PC-3 (cell line): Measurements from ENCODE around the gene CAMK1D. TPM values are rescaled to one million over a fixed set of nuclear protein-coding genes. Genes with fewer than 3 reads are reported as not detected.

Experiments used
- ATAC-seq: fragments of 200-7000 bp; cut with Tn5 transposase; 2 replicates; pipeline ENCODE4 v1.9.1; 2020; ENCODE audit warnings: mild to moderate bottlenecking, moderate library complexity
- BruUV-seq: library from RNA; stranded (reverse); fragments of 400-500 nt; replicated peaks from 2 replicates; lab custom pipeline; 2021; lab: Mats Ljungman, UMichigan
- CTCF ChIA-PET: fragments of 300-600 bp; sonication (Branson Sonifier 250); formaldehyde crosslinking; loops from one replicate; lab custom pipeline; 2022; ENCODE audit warnings: antibody characterized with exemption; lab: Charles Lee
- POLR2A ChIA-PET: fragments of 300-600 bp; sonication (Branson Sonifier 250); formaldehyde crosslinking; loops from one replicate; lab custom pipeline; 2022; ENCODE audit warnings: antibody characterized with exemption; ENCODE audit not compliant: unreplicated experiment; lab: Charles Lee
- DNase-seq: peaks from one replicate; pipeline ENCODE4 v3.0.0-alpha.2; 2015
- H2AFZ ChIP-seq: fragments of 300-600 bp; sonication (generic); 2 replicates; pipeline ENCODE4 v1.6.0; 2016; ENCODE audit warnings: antibody characterized with exemption, low read length
- H3F3A ChIP-seq: fragments of 300-600 bp; sonication (generic); one replicate; pipeline ENCODE4 v1.6.0; 2017; ENCODE audit warnings: antibody characterized with exemption, low read length, control low read depth, mild to moderate bottlenecking; ENCODE audit not compliant: unreplicated experiment
- H3K27ac ChIP-seq: fragments of 300-600 bp; sonication (generic); 2 replicates; pipeline ENCODE4 v1.5.1; 2016; ENCODE audit warnings: mild to moderate bottlenecking, low read length
- H3K27me3 ChIP-seq: fragments of 300-600 bp; sonication (generic); 2 replicates; pipeline ENCODE4 v1.6.1; 2016; ENCODE audit warnings: low read length, mixed read lengths
- H3K36me3 ChIP-seq: fragments of 300-600 bp; sonication (generic); 2 replicates; pipeline ENCODE4 v1.6.1; 2016; ENCODE audit warnings: low read depth, mixed run types, low read length, mixed read lengths
- H3K4me1 ChIP-seq: fragments of 300-600 bp; sonication (generic); 2 replicates; pipeline ENCODE4 v1.5.1; 2016; ENCODE audit warnings: low read length; ENCODE audit not compliant: insufficient read depth
- H3K4me2 ChIP-seq: fragments of 300-600 bp; sonication (generic); 2 replicates; pipeline ENCODE4 v1.6.0; 2016; ENCODE audit warnings: low read length
- H3K4me3 ChIP-seq: fragments of 300-600 bp; sonication (generic); 2 replicates; pipeline ENCODE4 v1.5.1; 2016; ENCODE audit warnings: mild to moderate bottlenecking, low read length, mixed read lengths
- H3K79me2 ChIP-seq: fragments of 300-600 bp; sonication (generic); 2 replicates; pipeline ENCODE4 v1.6.1; 2017; ENCODE audit warnings: low read length, mixed read lengths
- H3K9ac ChIP-seq: fragments of 300-600 bp; sonication (generic); 2 replicates; pipeline ENCODE4 v1.6.0; 2016; ENCODE audit warnings: mild to moderate bottlenecking, low read length
- H3K9me2 ChIP-seq: fragments of 300-600 bp; sonication (generic); replicated peaks from 2 replicates; pipeline ENCODE4 v1.6.1; 2016; ENCODE audit warnings: mixed run types, low read length, mixed read lengths
- H3K9me3 ChIP-seq: fragments of 300-600 bp; sonication (generic); 2 replicates; pipeline ENCODE4 v1.6.1; 2016; ENCODE audit warnings: low read length, mixed read lengths
- H4K20me1 ChIP-seq: fragments of 300-600 bp; sonication (generic); 2 replicates; pipeline ENCODE4 v1.6.1; 2016; ENCODE audit warnings: low read length, mixed read lengths
- EZH2 ChIP-seq: fragments of 300-600 bp; sonication (generic); IDR thresholded peaks from one replicate; pipeline ENCODE4 v1.6.1; 2017; ENCODE audit warnings: antibody characterized with exemption, mild to moderate bottlenecking, low read length; ENCODE audit not compliant: unreplicated experiment
- EZH2phosphoT487 ChIP-seq: fragments of 300-600 bp; sonication (generic); IDR thresholded peaks from 2 replicates; pipeline ENCODE4 v1.6.1; 2018; ENCODE audit warnings: mild to moderate bottlenecking, antibody characterized with exemption, low read length, borderline replicate concordance
- intact Hi-C: fragments of 100-400 bp; cut with micrococcal nuclease; formaldehyde crosslinking; loops from 2 replicates; pipeline ENCODE4 v1.9.0; 2023
- total RNA-seq: library from RNA; depleted of rRNA; stranded (reverse); fragments of >200 nt; gene quantifications from 2 replicates; pipeline ENCODE4 v1.2.3, GENCODE V29; 2014
- TF ChIP-seq, protein P1 (sequence below): fragments of 300-600 bp; sonication (generic); conservative IDR thresholded peaks from 2 replicates; pipeline ENCODE4 v1.5.1; 2017; ENCODE audit warnings: antibody characterized with exemption, low read depth, mild to moderate bottlenecking, low read length

Gene CAMK1D
- total RNA-seq, 1 experiment from 2014 or later: 1.3 TPM

GRCh38 chr10:12594448-12594944, 245.1 kb downstream of the CAMK1D start:
- POLR2A ChIA-PET: no interaction called here

GRCh38 chr10:12595936-12596576, 246.7 kb downstream of the CAMK1D start:
- CTCF ChIA-PET: no interaction called here

More at GRCh38 chr10:12594448-12594944, 245.1 kb downstream of the CAMK1D start:
- intact Hi-C loops: no loop called here
- Histone ChIP-seq H4K20me1 (no peaks in the 10 kb centered on the region), H3K27me3 (no peaks in the 10 kb centered on the region), H3K79me2 (no peaks in the 10 kb centered on the region), H3K4me1 (no peaks in the 10 kb centered on the region), H3F3A (no peaks in the 10 kb centered on the region), H3K27ac (no peak overlapping the region), H3K9me2 (no peaks in the 10 kb centered on the region), H2AFZ (no peak overlapping the region), H3K9ac (no peak overlapping the region), H3K4me3 (no peak overlapping the region), H3K4me2 (no peak overlapping the region), H3K36me3 (no peaks in the 10 kb centered on the region), H3K9me3 (no peaks in the 10 kb centered on the region)
- CTCF ChIA-PET: interaction anchor here (0.6 kb wide), 1 partner anchor 893 kb away, joined by 3 read pairs; no protein-coding TSS in a partner anchor
- DNase-seq (no peak), ATAC-seq (no peak)
- no peak for TF ChIP-seq EZH2phosphoT487
- TF ChIP-seq, protein P1, sequence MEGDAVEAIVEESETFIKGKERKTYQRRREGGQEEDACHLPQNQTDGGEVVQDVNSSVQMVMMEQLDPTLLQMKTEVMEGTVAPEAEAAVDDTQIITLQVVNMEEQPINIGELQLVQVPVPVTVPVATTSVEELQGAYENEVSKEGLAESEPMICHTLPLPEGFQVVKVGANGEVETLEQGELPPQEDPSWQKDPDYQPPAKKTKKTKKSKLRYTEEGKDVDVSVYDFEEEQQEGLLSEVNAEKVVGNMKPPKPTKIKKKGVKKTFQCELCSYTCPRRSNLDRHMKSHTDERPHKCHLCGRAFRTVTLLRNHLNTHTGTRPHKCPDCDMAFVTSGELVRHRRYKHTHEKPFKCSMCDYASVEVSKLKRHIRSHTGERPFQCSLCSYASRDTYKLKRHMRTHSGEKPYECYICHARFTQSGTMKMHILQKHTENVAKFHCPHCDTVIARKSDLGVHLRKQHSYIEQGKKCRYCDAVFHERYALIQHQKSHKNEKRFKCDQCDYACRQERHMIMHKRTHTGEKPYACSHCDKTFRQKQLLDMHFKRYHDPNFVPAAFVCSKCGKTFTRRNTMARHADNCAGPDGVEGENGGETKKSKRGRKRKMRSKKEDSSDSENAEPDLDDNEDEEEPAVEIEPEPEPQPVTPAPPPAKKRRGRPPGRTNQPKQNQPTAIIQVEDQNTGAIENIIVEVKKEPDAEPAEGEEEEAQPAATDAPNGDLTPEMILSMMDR: no peak
- TF ChIP-seq EZH2: no peak
- no TSS peak for BruUV-seq

More at GRCh38 chr10:12595936-12596576, 246.7 kb downstream of the CAMK1D start:
- no peaks in the 10 kb centered on the region for H3K4me1 ChIP-seq
- TF ChIP-seq EZH2 (no peak), EZH2phosphoT487 (no peak)
- TF ChIP-seq, protein P1: no peak
- no peak overlapping the region for H3K4me2 ChIP-seq
- no peaks in the 10 kb centered on the region for H3K9me3 ChIP-seq
- no peak overlapping the region for H3K9ac ChIP-seq
- H3K27me3 ChIP-seq: no peaks in the 10 kb centered on the region
- BruUV-seq: no TSS peak
- no peak for ATAC-seq
- no peak overlapping the region for H3K4me3 ChIP-seq
- no peak overlapping the region for H3K27ac ChIP-seq
- no peaks in the 10 kb centered on the region for H3F3A ChIP-seq
- H3K79me2 ChIP-seq: no peaks in the 10 kb centered on the region
- POLR2A ChIA-PET: no interaction called here
- H4K20me1 ChIP-seq: no peaks in the 10 kb centered on the region
- H3K9me2 ChIP-seq: no peaks in the 10 kb centered on the region
- no peak for DNase-seq
- intact Hi-C loops: no loop called here
- no peaks in the 10 kb centered on the region for H3K36me3 ChIP-seq
- H2AFZ ChIP-seq: no peak overlapping the region
